Stimulated activated CD8-positive, alpha-beta memory T cell treated with anti-CD3 and anti-CD28 coated beads, Interleukin-12 subunit alpha, Interleukin-12 subunit beta, amount 100 ng/mL, for 24 hours (primary cell): ENCODE data around the gene ARFGEF2.
"Not testable (repeated sequence)": the region's sequence is repeated elsewhere in the genome, so short reads cannot be mapped to it uniquely, and the experiment has no call there.

ENCODE experiments used
- DNase-seq: peaks from one replicate; pipeline ENCODE4 v3.0.0-alpha.2; 2020; ENCODE audit errors: extremely low read depth

ARFGEF2 gene

GRCh38 chr20:48928832-48929725 lies 7.6 kb downstream of the ARFGEF2 start:
- DNase-seq = no peak

DNA sequence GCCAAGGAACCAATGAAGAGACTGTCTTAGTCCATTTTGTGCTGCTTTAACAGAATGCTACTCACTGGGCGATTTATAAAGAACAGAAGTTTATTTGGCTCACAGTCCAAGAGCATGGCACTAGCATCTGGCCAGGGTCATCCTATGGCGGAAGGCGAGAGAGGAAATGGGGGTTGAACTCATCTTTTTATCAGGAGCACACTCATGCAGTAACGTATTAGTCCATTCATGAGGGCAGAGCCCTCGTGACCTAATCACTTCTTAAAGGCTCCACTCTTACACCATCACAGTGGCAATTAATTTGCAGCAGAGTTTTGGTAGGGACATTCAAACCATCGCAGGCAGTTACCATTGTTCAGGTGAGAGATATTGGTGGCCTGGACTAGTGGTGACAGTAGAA lies 8.5 kb downstream of the ARFGEF2 start:
- no peak for DNase-seq

DNA sequence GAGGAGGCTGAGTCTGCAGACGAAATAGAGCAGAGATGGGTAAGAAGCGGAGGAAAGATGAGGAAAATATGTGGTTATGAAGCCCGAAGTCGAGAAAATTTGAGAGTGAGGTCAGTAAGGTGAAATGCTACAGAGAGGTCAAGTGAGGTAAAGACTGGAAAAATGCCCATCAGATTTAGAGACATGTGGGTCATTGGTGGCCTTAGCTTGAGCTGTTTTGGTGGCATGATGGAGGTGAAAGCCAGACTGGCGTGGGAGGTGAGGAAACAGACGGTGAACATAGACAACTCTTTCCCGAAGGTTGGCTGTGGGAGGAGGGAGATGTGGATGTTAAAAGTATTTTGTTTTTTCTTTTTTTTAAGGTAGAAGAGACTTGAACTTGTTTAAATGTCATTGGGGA lies 9.4 kb downstream of the ARFGEF2 start:
- DNase-seq = no peak

DNA sequence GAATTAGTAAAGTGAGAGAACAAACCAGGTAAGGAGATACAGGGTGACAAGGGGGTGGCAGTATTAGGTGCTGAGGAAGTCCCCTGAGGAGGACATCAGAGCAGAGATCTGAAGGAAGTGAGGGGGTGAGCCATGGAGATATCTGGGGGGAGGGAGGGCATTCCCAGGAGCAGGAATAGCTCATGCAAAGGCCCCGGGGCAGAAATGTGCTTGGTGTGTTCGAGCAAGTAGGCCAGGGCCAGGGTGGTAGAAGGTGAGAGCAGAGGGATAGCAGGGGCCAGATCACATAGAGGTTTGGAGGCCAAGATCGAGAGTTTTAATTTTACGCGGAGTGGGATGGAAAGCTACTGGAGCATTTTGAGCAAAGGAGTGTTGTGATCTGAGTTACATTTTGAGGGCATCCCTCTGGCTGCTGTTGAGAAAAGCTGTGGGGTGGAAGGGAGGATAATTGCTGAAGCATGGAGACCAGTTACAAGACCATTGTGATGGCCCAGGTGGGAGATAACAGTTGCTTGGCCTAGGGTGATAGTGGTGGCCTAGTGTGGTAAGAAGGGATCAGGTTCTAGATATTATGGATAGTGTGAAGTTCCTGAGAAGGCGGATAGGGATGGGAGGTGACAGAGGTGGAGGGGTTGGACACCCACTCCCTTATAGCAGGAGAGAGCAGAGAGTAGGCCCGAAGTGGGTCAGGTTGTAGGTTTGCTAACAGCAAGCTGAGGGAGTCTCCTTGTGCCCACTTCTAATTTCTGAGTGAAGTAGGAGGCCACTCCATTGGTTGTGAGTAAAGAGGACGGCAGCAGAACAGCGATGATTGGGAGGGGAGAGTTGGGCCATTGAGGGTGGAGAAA lies 10.2 kb downstream of the ARFGEF2 start:
- no peak for DNase-seq

DNA sequence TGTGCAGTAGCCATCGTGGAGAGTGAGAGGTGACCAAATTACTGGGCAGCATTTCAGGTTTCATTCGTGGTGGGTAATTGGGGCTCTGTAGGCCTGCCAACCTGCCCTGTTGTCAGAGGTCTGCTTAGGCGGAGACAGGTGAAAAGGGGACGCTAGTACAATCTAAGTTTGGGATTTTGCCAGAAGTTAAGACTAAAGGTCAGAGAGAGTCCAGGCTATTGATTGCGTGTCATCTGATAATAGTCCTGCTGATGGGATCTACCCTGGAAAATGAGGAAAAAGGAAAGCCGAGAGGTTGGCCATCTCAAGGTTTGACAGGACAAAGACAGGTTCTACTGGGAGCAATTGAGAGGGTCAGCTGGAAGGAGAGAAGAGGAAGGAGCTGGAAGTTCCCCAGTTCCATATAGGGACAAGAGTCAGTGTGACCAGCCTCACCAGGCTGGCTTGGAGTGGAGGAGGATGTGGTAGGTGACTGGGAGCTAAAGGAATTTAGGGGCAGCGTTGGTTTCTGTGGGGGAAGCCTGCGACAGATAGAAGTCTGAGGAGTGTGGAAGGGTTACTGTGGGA lies 10.9 kb downstream of the ARFGEF2 start:
- no peak for DNase-seq

- no peak for DNase-seq
Measured at GRCh38 chr20:48933017-48933766, 11.7 kb downstream of the ARFGEF2 start.

- DNase-seq = not testable (repeated sequence)
Measured at GRCh38 chr20:48934273-48934877, 12.9 kb downstream of the ARFGEF2 start.

DNA sequence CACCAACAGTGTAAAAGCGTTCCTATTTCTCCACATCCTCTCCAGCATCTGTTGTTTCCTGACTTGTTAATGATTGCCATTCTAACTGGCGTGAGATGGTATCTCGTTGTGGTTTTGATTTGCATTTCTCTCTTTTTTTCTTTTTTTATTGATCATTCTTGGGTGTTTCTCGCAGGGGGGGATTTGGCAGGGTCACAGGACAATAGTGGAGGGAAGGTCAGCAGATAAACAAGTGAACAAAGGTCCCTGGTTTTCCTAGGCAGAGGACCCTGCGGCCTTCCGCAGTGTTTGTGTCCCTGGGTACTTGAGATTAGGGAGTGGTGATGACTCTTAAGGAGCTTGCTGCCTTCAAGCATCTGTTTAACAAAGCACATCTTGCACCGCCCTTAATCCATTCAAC lies 13.5 kb downstream of the ARFGEF2 start:
- not testable (repeated sequence) for DNase-seq

- not testable (repeated sequence) for DNase-seq
Measured at GRCh38 chr20:48936178-48936577, 14.7 kb downstream of the ARFGEF2 start.

GRCh38 chr20:48937674-48938073 lies 16.2 kb downstream of the ARFGEF2 start:
- DNase-seq = no peak

GRCh38 chr20:48938670-48939069 lies 17.2 kb downstream of the ARFGEF2 start:
- DNase-seq = no peak

- no peak for DNase-seq
Measured at GRCh38 chr20:48940170-48940569, 18.7 kb downstream of the ARFGEF2 start.

DNA sequence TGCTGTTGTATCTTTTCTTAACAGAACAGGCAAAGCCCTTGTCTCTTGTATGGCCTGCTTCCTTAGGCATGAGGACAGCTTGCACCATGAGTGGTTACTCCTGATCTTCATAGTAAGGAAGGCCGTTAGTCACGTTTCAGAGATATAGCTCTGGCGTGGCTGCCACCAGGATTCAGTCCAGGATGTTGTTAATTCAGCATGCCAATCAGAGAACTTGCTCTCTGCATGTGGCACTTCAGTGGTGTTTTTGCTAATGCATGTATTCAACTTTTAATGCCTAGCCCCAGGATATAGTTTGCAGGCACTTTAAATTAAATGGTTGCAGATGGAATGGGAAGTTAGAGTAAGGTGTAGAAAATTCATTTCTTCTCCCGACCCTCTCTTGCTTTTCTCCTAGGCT lies 20.0 kb downstream of the ARFGEF2 start:
- no peak for DNase-seq

DNA sequence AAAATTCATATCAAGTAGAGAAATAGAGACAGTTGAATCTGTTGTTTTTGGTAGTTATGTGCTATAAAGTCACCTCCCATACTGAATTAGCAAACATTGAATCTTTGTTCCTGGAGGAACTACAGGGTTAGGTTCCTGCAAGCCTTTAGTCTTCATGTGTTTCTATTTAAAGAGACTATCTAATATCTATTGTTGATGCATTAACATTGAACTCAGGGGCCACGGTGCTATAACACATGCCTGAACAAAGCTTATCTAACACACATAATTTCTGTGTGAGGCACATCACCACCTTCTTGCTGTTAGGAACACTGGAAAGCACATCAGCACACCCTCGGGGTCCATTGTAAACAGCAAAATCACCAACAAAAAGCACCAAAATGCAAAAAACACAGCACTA lies 21.2 kb downstream of the ARFGEF2 start:
- DNase-seq = no peak

GRCh38 chr20:48944663-48945297 lies 23.3 kb downstream of the ARFGEF2 start:
- no peak for DNase-seq

- DNase-seq = no peak
Measured at GRCh38 chr20:48945840-48946514, 24.5 kb downstream of the ARFGEF2 start.

- DNase-seq = no peak
Measured at GRCh38 chr20:48948612-48949011, 27.1 kb downstream of the ARFGEF2 start.

GRCh38 chr20:48949304-48950170 lies 28.0 kb downstream of the ARFGEF2 start:
- no peak for DNase-seq

DNA sequence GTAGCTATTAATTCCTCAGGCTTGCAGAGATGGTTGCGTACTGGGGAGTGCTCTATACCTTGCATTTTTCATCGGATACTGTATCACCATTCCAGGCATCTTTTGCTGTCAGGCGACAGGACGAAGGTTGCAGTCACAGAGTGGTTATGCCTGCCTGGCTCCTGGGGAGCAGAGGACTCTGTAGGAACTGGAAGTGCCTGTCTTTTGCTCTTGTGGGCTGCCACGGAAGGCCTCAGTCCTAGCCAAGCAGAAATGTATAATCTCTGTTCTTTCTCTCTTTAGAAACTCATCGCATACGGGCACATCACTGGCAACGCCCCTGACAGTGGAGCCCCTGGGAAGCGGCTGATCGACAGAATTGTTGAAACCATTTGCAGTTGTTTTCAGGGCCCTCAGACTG lies 29.5 kb downstream of the ARFGEF2 start:
- no peak for DNase-seq
